HG03060 (cell line): ENCODE data around the gene LRRC14B.
"Not testable (repeated sequence)": the region's sequence is repeated elsewhere in the genome, so short reads cannot be mapped to it uniquely, and the experiment has no call there.

Source experiments
- ATAC-seq: cut with Tn5 transposase; IDR thresholded peaks from one replicate; pipeline ENCODE4 v1.9.1; 2021; ENCODE audit warnings: low read depth, moderate number of reproducible peaks; ENCODE audit not compliant: unreplicated experiment

The LRRC14B gene

GRCh38 chr5:228886-229285, 37.6 kb downstream of the LRRC14B start:
- ATAC-seq, result no peak

- no peak for ATAC-seq
These were observed 39.4 kb downstream of the LRRC14B start for GRCh38 chr5:230711-231110.

- no peak for ATAC-seq
These were observed 40.4 kb downstream of the LRRC14B start for GRCh38 chr5:231661-232060.

- not testable (repeated sequence) for ATAC-seq
These were observed 42.1 kb downstream of the LRRC14B start for GRCh38 chr5:233426-233825.

DNA sequence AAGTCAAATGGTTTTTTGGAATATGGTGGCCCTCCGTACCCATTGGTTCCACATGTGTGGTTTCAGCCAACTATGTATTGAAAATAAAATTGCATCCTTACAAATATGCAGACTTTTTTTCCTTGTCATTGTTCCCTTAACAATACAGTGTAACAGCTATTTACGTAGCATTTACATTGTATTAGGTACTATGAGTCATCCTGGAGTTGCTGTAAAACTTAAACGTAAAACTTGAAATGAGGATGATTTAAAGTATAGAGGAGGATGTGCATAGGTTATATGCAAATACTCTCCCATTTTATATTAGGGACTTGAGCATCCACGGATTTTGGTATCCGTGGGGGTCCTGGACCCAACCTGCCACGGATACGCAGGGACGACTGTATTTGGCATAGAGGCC, 43.2 kb downstream of the LRRC14B start:
- no peak for ATAC-seq

GRCh38 chr5:235527-235926, 44.2 kb downstream of the LRRC14B start:
- not testable (repeated sequence) for ATAC-seq

DNA sequence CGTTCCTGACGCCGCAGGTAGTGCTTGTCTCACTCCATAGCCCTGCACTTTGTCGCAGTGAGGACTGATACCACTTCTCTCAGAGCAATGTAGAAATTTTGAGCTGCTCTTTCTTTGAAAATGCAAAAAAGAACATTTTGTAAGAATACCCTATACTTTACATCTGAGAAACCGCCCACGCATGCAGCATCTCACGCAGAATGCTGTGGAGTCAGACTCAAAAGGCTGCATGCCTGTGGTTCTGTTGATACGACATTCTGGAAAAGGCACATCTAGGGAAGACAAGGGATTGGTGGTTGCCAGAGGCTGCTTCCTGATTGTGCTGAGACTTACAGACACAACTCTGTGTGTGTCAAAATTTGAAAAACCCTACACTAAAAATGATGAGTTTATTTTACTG, 46.6 kb downstream of the LRRC14B start:
- not testable (repeated sequence) for ATAC-seq

DNA sequence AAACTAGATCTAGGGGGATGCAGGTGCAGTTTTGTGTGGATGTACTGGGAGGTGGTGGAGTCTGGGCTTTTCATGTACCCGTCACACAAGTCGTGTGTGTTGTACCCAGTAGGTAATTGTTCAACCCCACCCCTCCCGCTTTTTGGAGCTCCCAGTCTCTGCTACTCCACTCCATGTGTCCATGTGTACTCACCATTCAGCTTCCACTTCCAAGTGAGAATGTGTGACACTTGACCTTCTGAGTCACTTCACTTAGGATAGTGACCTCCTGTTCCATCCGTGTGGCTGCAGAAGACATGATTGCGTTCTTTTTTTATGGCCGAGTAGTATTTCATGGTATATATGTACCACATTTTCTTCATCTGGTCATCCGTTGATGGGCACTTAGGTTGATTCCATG, 49.3 kb downstream of the LRRC14B start:
- not testable (repeated sequence) for ATAC-seq

- not testable (repeated sequence) for ATAC-seq
These were observed 49.9 kb downstream of the LRRC14B start for GRCh38 chr5:241045-241669.

DNA sequence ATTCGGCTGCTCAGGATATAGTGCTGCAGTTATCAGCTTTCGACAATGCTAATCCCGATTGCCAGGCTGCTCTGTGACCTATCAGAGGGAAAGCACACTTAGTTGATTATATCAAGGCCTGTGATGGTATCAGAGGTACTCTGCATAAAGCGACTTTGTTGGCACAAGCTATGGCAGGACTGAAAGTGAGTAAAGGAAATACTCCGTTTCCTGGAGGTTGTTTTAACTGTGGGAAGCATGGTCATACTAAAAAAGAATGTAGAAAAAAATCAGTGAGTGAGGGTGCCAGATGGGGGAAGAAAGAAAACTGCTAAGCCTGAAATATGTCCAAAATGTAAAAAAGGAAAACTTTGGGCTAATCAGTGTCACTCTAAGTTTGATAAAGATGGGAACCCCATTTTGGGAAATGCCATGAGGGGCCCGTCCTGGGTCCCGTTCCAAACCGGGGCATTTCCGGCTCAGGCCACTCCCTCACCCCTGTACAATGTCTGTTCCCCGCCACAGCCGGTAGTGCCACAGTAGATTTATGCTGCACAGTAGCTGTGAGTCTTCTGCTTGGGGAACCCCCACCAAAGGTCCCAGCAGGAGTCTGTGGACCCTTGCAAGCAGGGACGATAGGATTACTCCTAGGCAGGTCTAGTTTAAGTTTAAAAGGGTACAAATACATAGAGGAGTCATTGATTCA, 52.5 kb downstream of the LRRC14B start:
- ATAC-seq, result not testable (repeated sequence)

DNA sequence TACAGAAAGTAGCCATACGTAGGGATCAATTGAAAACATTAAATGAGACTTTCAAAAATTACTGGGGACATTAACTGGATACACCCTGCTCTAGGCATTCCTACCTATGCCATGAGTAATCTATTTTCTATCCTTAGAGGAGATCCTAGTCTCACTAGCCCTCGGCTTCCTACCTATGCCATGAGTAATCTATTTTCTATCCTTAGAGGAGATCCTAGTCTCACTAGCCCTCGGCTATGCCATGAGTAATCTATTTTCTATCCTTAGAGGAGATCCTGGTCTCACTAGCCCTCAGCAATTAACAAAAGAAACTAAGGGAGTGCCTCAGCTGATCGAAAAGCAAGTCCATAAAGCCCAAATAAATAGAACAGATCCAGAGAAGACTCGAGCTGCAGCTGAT, 54.4 kb downstream of the LRRC14B start:
- ATAC-seq, result not testable (repeated sequence)
